HUES6 (cell line): ENCODE measurements around the gene COL4A1.
A peak's percentile ranks its signal among the peaks of the same experiment; 100 is the strongest.
"Not testable (repeated sequence)": the region's sequence is repeated elsewhere in the genome, so short reads cannot be mapped to it uniquely, and the experiment has no call there.

Source experiments
- H3K27ac ChIP-seq: 2 replicates; pipeline ENCODE4 v1.7.0; 2013; ENCODE audit warnings: low read depth, mild to moderate bottlenecking, low read length, inconsistent platforms
- H3K27me3 ChIP-seq: 2 replicates; pipeline ENCODE4 v1.6.1; 2013; ENCODE audit warnings: low read length; ENCODE audit not compliant: control insufficient read depth, insufficient read depth
- H3K36me3 ChIP-seq: 2 replicates; pipeline ENCODE4 v1.6.1; 2013; ENCODE audit warnings: low read length; ENCODE audit not compliant: control insufficient read depth, insufficient read depth
- H3K4me1 ChIP-seq: 2 replicates; pipeline ENCODE4 v1.6.1; 2013; ENCODE audit warnings: low read length; ENCODE audit not compliant: control insufficient read depth, insufficient read depth
- H3K4me3 ChIP-seq: 2 replicates; pipeline ENCODE4 v1.5.1; 2013; ENCODE audit warnings: low read depth, low read length
- H3K9ac ChIP-seq: one replicate; pipeline ENCODE4 v1.6.1; 2013; ENCODE audit warnings: mild to moderate bottlenecking, low read length
- H3K9me3 ChIP-seq: 2 replicates; pipeline ENCODE4 v1.6.1; 2013; ENCODE audit warnings: low read depth, low read length; ENCODE audit not compliant: control insufficient read depth, insufficient read depth

Gene COL4A1

DNA sequence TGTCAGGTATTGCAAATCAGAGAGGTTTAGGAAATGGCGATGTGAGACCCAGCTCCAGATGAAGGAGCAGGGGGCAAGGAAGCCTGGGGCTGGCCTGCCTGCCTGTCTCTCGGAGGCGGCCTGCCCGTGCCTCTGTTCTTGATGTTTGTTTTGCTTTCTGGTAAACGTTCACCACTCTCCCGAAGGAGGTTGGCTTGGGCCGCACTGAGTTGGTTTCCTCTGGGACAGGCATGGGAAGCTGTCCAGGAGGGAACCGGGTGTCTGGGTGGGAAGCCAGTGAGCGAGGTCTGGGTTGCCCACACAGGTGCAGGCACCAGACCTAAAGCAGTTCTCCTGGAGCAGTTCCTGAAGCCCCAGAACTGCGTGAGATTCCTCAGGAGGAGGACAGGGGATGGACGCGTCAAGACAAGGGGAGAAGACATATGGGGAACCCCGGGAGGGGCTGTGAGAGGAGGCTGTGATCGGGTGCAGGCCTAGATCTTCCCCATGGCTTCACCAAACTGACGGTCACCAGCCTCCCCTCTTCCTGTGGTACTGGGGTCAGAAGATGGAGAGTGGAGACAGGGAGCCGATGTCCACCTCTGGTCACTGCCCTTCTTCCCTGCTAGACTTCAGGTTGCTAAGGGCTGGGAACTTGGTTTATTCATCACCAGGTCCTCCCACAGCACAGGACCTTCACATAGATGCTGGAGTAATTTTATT, 15.3 kb upstream of the COL4A1 start:
- peaks cover 3% of the 10 kb centered on the region for H3K36me3 ChIP-seq
- H3K9ac ChIP-seq = no peak overlapping the region
- H3K27me3 ChIP-seq = no peaks in the 10 kb centered on the region
- H3K4me3 ChIP-seq = no peak overlapping the region
- H3K27ac ChIP-seq = no peak overlapping the region
- H3K9me3 ChIP-seq = no peaks in the 10 kb centered on the region
- peaks cover 47% of the 10 kb centered on the region for H3K4me1 ChIP-seq

DNA sequence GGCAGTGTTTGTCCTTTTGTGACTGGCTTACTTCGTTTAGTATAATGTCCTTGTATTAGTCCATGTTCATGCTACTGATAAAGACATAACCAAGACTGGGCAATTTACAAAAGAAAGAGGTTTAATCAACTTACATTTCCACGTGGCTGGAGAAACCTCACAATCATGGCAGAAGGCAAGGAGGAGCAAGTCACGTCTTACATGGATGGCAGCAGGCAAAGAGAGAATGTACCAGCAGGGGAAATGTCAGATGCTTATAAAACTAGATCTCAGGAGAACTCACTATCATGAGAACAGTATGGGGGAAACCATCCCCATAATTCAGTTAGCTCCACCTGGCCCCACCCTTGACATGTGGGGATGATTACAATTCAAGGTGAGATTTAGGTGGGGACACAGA, 14.6 kb upstream of the COL4A1 start:
- peaks cover 40% of the 10 kb centered on the region for H3K4me1 ChIP-seq
- H3K27me3 ChIP-seq, H3K9me3 ChIP-seq, H3K27ac ChIP-seq, H3K9ac ChIP-seq, H3K36me3 ChIP-seq, H3K4me3 ChIP-seq: not testable (repeated sequence)

DNA sequence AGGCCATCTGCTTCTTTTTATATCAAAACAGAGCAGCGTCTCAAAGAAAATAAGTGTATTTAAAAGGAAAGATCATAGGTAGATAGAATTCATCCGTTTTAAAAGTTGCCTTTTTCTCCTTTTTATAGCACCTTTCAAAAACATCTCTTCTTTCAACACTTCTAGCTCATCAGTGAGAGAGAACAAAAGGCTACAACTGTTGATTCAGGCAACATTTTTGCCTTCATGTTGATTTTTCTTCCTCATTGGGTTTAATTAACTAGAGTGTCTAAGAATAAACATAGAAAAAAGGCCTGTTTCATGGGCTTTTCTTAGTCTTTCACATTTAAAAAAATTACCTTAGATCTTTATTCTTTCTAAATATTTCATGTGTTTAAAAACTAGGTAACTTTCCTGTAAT, 13.7 kb upstream of the COL4A1 start:
- H3K9ac ChIP-seq = no peak overlapping the region
- H3K27me3 ChIP-seq = no peaks in the 10 kb centered on the region
- no peak overlapping the region; the same call in 1 of the 2 replicates for H3K27ac ChIP-seq
- no peaks in the 10 kb centered on the region for H3K9me3 ChIP-seq
- peaks cover 10% of the 10 kb centered on the region for H3K36me3 ChIP-seq
- peaks cover 33% of the 10 kb centered on the region for H3K4me1 ChIP-seq
- H3K4me3 ChIP-seq = no peak overlapping the region

DNA sequence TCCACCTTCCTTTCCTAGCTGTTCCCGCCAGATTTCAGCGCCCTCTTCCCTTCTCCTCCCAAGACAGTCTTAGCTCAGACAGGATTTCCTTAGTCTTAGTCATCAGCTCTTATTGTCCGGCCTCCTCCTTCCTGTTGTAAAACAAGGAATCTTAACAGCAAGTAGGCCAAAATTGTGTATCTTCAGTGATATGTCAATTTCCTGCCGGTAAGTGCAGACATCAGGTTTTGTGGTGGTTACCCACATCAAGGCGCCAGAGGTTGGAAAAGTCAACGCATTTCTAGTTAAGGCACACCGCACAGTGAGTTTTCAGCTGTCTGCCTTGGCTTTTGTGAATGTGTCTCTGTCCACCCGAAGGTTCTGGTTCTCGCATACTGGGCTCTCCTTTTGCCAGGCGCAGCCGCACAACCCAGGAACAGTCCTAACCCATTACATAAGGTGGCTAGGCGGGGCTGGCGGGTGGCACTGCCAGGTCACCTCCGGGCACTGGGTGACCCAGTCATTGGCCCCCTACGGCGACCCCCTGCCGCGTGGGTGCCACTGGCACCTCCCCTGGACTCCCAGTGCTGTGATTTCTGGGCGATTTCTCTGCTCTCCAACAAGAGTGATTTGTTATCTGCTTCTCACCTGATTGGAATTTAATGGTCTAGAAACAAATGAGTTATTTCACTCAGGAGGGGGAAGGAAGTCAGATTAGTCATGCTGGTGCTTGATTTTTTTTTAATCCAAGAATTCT, 13.0 kb upstream of the COL4A1 start:
- Histone ChIP-seq H3K4me3 (no peak overlapping the region), H3K36me3 (peaks cover 10% of the 10 kb centered on the region), H3K9ac (no peak overlapping the region), H3K27me3 (no peaks in the 10 kb centered on the region), H3K4me1 (peaks cover 31% of the 10 kb centered on the region), H3K27ac (peak overlapping the region; percentile 22; the same call in 1 of the 2 replicates), H3K9me3 (no peaks in the 10 kb centered on the region)

DNA sequence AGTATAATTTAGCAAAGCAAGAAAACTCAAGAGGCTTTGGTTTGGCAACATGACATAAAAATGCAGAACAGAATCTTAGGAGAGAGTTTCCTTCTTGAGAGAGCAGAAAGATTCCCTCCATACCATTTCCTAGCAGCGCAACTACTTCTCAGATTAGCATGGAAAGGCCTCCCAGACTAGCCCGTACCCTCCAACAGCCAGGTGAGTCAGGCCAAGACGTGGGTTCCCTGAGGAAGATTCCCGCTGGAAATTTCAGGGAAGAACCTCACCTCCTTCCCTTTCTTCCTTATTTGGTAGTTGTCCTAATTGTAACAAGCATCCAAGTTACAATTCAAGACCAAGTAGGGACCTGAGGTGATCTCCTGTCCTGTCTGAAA, 12.4 kb upstream of the COL4A1 start:
- Histone ChIP-seq H3K4me3 (no peak overlapping the region), H3K27me3 (no peaks in the 10 kb centered on the region), H3K27ac (no peak overlapping the region), H3K4me1 (peaks cover 29% of the 10 kb centered on the region), H3K36me3 (peaks cover 10% of the 10 kb centered on the region), H3K9me3 (no peaks in the 10 kb centered on the region), H3K9ac (no peak overlapping the region)

DNA sequence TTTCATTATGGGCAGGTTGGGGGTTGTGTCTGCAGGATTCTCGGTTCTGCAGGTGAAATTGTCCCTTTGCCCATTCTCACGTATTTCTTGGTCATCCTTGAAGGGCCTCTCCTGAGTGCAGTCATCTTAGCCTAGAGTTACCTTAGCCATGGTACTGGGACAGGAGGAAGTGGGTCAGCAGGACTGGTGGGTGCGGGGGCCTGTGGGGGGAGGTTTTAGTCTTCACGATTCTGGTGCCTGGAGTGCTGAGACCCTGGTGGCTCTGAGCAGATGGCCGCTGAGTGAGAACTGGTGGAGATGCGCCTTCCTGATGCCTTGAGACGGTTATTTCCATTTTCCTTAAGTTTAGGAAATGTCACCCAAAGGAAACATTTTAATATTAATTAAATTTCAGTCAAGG, 12.0 kb upstream of the COL4A1 start:
- Histone ChIP-seq H3K9me3 (no peaks in the 10 kb centered on the region), H3K4me3 (no peak overlapping the region), H3K4me1 (peaks cover 28% of the 10 kb centered on the region), H3K27ac (no peak overlapping the region), H3K27me3 (no peaks in the 10 kb centered on the region), H3K9ac (no peak overlapping the region), H3K36me3 (peaks cover 10% of the 10 kb centered on the region)

DNA sequence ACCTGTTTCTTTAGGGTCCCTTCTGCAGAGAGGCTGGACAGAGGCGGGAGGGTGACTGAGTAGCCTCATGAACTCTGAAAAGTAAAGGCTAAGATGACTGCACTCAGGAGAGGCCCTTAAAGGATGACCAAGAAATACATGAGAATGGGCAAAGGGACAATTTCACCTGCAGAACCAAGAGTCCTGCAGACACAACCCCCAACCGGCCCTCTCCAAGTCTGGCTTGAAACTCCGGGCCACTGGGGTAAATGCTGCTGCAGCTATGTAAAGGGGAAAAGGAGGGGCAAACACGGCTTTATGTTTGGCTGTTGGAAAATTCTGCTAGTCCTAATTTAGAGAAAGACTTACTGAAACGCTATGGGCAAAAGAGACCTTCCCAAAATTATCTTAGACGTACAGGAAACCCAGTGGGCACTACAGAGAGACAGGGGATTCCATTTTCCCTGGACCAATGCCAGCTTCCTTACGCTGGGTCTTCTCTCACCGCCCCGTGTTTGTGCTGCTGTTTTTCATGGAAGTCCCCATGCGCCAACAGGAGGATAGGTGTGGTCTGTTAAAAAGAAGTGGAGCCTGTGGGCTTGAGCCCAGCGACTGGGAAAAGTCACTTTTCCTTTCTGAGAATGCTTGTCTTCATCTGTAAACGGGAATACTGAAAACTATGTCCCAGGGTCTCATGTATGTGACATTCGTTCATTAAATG, 10.7 kb upstream of the COL4A1 start:
- peaks cover 30% of the 10 kb centered on the region for H3K4me1 ChIP-seq
- H3K27ac ChIP-seq = no peak overlapping the region
- no peak overlapping the region for H3K9ac ChIP-seq
- no peak overlapping the region for H3K4me3 ChIP-seq
- H3K27me3 ChIP-seq = no peaks in the 10 kb centered on the region
- H3K36me3 ChIP-seq = peaks cover 10% of the 10 kb centered on the region
- no peaks in the 10 kb centered on the region for H3K9me3 ChIP-seq

DNA sequence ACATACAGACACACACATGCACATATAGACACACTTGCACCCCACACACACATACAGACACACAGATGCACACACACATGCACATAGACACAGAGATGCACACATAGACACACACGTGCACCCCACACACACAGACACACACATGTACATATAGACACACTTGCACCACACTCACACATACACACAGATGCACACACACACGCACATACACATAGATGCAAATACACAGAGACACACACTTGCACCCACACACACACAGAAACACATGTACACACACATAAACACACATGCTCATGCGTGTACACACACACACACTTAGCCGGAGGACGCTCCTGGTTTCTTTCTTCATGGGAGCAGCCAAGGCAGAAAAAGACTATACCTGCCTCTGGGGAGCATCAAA, 10.1 kb upstream of the COL4A1 start:
- Histone ChIP-seq H3K27me3 (no peaks in the 10 kb centered on the region), H3K4me3 (no peak overlapping the region), H3K27ac (no peak overlapping the region), H3K9ac (no peak overlapping the region), H3K9me3 (no peaks in the 10 kb centered on the region), H3K4me1 (peaks cover 36% of the 10 kb centered on the region), H3K36me3 (peaks cover 10% of the 10 kb centered on the region)

DNA sequence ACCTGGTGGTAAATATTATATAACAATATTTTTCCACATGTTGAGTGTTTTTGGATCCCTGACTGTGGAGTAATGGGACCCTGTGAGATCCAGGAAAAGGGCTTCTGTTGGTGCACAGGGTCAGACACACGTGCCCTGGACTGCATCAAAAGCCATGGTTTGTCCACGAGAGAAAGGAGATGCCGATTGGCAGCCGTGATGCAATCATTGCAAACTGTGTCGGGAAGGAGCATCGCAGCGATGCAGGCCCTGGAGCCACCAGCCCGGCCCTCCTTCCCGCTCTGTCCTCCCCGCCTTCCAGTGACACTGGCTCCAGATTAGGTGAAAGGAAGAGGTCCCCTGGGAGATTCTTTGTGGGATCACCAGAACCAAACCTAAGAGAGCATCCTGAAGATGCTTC, 9.2 kb upstream of the COL4A1 start:
- Histone ChIP-seq H3K4me1 (peaks cover 45% of the 10 kb centered on the region), H3K27ac (no peak overlapping the region), H3K9ac (no peak overlapping the region), H3K27me3 (no peaks in the 10 kb centered on the region), H3K9me3 (no peaks in the 10 kb centered on the region), H3K36me3 (peaks cover 11% of the 10 kb centered on the region), H3K4me3 (no peak overlapping the region)

DNA sequence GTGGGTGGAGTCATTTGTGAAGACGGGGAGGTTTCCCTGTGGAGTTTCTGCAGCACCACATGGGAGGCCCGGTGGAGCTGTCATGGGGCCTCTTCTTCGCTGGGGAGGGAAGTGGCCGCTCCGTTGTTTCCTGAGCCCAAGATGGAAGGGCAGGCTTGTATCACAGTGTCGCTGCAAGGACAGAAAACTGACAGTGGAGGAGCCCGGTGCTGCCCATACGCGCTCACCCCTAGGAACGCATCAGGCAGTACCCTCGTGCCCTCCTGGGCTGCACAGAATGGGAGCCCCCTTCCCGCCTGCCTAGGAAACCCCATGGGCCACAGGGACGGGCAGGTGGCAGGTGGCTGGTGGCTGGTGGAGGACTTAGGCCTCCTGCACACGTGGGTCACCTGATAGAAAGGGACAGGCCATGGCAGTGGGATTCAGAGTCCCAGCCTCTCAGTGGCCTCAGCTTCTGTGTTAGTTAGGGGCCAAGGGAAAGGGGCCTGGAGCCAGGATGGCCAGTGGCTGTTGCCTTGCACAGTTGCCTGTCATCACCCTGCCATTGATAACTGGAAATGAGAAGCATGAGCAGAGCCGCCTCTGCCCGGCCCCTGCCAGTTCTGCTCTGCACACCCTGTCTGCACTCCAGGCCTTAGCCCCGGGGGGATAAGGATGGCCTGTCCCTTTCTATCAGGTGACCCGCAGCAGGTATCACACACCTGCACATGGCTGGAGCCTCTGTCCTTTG, 7.7 kb upstream of the COL4A1 start:
- Histone ChIP-seq H3K27me3 (no peaks in the 10 kb centered on the region), H3K4me1 (peaks cover 37% of the 10 kb centered on the region), H3K36me3 (peaks cover 18% of the 10 kb centered on the region), H3K4me3 (no peak overlapping the region), H3K9ac (no peak overlapping the region), H3K9me3 (no peaks in the 10 kb centered on the region), H3K27ac (no peak overlapping the region)
